Hippocampal formation (tissue), 2 donors: ENCODE results near the gene PRTN3.
"Not testable (repeated sequence)": the region's sequence is repeated elsewhere in the genome, so short reads cannot be mapped to it uniquely, and the experiment has no call there.

Experiments
- DNase-seq, 2 donors: peaks; one replicate each; lab custom pipeline; 2025; lab: John Stamatoyannopoulos, UW

The PRTN3 gene

GRCh38 chr19:881385-882071, 40.7 kb downstream of the PRTN3 start:
- DNase-seq: no peak

- DNase-seq: no peak
Measured at GRCh38 chr19:882871-883497, 42.2 kb downstream of the PRTN3 start.

DNA sequence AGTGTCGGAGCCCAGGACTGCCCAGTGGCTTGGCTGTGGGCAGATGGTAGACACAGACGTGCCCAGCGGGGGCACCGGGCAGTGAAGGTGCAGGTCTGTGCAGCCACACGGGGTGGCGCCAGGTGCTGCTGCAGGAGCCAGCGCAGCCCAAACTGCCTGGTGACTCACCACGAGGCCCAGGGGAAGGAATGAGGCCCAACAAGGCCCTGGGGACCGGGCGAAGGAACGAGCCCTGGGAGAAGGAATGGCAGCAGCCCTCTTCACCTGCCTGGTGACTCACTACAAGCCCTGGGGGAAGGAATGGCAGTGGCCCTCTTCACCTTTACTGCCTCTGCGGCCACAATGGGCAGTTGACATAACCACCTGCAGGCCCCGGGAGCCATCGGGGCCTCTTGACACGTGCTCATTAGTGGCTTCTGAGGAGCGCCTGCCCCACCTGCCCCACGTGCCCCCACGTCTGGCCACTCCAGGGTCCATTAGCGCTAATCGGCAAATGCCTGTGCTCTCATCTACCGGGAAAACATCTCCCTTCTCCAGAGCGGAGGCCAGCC, 42.9 kb downstream of the PRTN3 start:
- no peak for DNase-seq

GRCh38 chr19:884420-885211, 43.8 kb downstream of the PRTN3 start:
- no peak for DNase-seq

GRCh38 chr19:885536-886224, 44.9 kb downstream of the PRTN3 start:
- DNase-seq: no peak

GRCh38 chr19:887072-887471, 46.3 kb downstream of the PRTN3 start:
- DNase-seq: no peak

- no peak for DNase-seq
Measured at GRCh38 chr19:887599-887998, 46.8 kb downstream of the PRTN3 start.

GRCh38 chr19:888581-889385, 48.0 kb downstream of the PRTN3 start:
- no peak for DNase-seq

GRCh38 chr19:889662-890295, 49.0 kb downstream of the PRTN3 start:
- DNase-seq: no peak

DNA sequence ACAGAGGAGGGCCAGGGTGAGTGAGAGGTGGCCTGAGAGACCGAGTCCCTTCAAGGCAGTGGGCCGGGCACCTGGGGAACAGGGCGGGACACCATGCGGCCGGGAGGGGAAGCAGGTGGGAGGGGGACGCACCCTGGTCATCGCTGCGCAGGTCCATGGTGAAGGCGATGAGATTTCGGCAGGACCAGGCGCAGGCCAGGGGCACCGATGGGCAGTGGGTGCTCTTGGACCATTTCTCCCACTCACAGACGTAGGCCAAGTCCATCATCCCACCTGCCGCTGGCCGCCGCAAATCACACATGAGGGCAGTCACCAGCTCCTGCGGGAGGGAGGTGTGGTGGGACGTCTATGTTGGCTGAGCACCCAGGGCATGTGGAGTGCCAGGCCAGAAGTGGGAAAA, 50.0 kb downstream of the PRTN3 start:
- no peak for DNase-seq

GRCh38 chr19:891421-892200, 50.8 kb downstream of the PRTN3 start:
- not testable (repeated sequence) for DNase-seq

- no peak for DNase-seq
Measured at GRCh38 chr19:892243-892893, 51.6 kb downstream of the PRTN3 start.

- DNase-seq: peak; percentile 78 to 94
Measured at GRCh38 chr19:892894-893689, 52.3 kb downstream of the PRTN3 start, which contains the start of the genes MED16 and RNU6-9. Gene MED16 (minus strand): TSS chr19:893187. CDS start chr19:891131, 2,056 bp downstream. Gene RNU6-9 (plus strand): TSS chr19:893484.

- DNase-seq: no peak
Measured at GRCh38 chr19:896434-896833, 55.6 kb downstream of the PRTN3 start.

DNA sequence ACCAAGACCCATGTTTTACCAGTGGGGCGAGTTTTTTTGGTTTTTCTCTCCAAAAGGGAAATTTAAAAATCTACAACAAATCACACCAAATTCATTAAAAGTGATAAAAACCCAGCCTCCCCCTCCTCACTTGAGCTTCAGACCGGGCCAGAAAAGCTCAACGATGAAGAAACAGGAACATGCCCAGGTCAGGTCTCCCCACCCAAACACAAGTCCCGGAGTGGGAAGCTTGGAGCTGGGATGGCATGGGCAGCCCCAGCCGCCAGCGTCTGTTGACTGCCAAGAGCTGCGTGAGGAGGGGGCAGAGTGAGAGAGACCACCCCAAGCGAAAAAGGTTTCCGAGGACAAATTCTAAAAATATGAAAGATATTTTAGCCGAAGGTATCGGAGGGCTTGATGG, 56.2 kb downstream of the PRTN3 start:
- DNase-seq: no peak

GRCh38 chr19:897442-898039, 56.7 kb downstream of the PRTN3 start:
- no peak for DNase-seq
